ENCODE data around the gene ZNF709.
"Not testable (repeated sequence)": the region's sequence is repeated elsewhere in the genome, so short reads cannot be mapped to it uniquely, and the experiment has no call there.

The ZNF709 gene

DNA sequence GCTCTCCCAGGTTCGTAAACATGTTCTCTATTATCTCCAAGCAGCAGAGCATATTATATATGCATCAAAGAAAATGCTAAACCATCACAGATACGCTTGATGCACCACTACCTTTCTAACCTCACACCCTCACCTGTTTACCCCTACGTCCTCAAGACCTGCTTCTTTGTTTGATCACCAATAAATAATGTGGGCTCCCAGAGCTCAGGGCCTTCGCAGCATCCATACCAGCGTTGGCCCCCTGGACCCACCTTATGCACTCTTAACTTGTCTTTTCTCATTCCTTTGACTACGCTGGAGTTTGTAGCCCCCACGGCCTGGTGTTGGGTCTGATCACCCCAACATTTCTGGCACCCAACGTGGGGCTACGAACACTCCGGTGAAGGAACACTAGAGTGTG lies 33.8 kb downstream of the ZNF709 start:
- DNase-seq: no peak

DNA sequence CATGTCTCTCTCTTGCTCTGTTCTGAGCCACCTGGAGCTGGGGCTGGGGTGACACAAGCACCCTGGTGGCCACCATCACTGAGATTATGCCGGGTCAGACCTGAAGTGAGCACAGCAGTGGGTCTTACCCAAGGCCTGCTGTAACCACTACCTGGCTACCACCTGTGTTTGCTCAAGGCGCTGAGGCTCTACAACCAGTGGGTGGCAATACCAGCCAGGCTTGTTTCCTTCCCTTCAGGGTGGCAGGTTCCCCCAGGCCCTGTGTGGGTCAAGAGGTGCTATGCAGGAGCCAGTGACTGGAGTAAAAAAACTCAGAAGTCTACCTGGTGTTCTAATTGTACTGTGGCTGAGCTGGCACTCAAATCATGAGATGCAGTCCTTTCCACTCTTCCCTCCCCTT lies 35.8 kb downstream of the ZNF709 start:
- no peak for DNase-seq

GRCh38 chr19:12440541-12441316 lies 43.9 kb downstream of the ZNF709 start, which contains the start of gene ZNF443:
Gene ZNF443, minus strand, starts transcription at chr19:12441021. Its CDS starts 107 bp downstream, at chr19:12440914.
- DNase-seq: peak; percentile 95

DNA sequence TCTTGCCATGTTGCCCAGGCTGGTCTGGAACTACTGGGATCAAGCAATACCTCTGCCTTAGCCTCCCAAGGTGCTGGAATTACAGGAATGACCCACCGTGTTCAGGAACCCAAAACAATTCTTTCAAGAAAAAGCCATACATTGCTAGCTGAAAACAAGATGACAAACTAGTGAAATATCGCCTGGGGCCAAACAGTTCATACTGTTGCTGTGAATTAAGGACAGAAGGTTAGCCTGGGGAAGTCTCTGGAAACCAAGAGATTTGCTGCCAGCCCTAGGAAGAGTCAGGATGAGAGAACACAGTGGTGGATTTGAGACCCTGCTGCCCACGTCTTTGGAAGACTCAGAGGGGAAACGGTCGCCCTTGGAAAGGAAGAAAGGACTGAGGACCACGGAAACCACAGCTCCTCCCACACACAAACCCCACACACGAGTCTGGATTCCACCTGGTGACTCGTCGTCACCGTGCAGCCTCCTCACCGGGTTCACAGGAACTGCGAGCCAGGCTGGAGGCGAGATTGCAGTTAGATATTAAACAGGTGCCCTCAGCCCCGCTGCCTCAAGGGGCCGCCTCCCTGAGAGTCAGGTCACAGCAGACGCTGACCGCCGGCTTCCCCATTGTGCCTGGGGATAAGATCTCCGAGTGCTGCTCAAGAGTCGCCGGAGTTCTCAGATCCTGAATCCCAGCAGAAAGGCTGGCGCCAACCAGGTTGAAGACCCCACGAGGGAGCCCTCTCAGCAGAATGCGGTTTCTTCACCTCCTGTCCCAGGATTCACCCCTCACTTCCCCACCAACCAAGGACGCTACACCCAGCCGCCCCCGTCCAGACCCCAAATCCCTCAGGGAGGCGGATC lies 44.7 kb downstream of the ZNF709 start:
- DNase-seq: not testable (repeated sequence)

DNA sequence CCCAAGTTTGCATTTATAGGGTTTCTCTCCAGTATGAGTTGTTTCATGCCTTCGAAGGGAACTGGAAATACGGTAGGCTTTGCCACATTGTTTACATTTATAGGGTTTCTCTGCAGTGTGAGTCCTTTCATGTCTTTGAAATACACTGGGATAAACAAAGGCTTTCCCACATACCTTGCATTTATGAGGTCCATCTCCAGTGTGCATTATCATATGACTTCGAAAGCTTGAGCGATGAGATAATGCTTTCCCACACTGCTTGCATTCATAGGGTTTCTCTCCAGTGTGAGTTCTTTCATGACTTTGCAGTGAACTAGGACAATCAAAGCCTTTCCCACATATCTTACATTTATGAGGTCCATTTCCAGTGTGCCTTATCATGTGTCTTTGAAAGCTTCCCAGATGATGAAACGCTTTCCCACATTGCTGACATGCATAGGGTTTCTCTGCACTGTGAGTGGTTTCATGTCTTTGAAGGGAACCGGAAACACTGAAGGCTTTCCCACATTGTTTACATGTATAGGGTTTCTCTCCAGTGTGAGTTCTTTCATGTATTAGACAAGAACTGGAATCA lies 53.8 kb downstream of the ZNF709 start:
- not testable (repeated sequence) for DNase-seq

DNA sequence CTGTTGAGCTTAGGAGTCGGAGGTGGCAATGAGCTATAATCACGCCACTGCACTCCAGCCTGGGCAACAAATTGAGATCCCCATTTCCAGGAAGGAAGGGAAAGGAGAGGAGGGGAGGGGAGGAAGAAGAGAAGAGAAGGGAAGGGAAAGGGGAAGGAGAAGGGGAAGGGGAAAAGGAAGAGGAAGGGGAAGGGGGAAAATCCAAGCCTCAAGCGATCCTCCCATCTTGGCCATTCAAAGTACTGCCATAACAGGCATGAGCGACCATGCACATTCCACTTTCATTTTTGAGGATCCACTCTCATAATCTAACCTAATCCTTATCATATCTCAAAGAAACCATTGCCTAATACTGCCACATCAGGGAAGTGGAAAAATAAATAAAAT lies 58.7 kb downstream of the ZNF709 start:
- no peak for DNase-seq

GRCh38 chr19:12425236-12425887 lies 59.3 kb downstream of the ZNF709 start:
- DNase-seq: no peak

GRCh38 chr19:12417273-12417672 lies 67.3 kb downstream of the ZNF709 start:
- DNase-seq: not testable (repeated sequence)

GRCh38 chr19:12411893-12412292 lies 72.7 kb downstream of the ZNF709 start:
- DNase-seq: no peak
